Hematopoietic multipotent progenitor cell treated with erythropoietin and hydrocortisone succinate and interleukin-3 and kit ligand, for 8 days (in vitro differentiated cells): ENCODE measurements around the gene GTPBP6.
"Not testable (repeated sequence)": the region's sequence is repeated elsewhere in the genome, so short reads cannot be mapped to it uniquely, and the experiment has no call there.

ENCODE experiments used
- DNase-seq: peaks from one replicate; pipeline ENCODE4 v3.0.0-alpha.2; 2015

Gene GTPBP6

DNA sequence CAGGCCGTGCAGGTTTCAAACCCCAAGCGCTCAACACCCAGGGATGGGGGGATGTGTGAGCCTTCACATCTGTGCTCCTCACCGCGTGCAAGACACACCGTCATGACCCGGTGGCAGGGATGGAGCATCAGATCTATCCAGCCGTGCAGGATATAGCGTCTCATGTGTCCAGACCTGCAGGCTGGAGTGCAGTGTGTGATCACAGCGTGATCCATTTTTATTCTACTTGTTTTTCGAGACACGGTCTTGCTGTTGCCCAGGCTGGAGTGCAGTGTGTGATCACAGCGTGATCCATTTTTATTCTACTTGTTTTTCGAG is 32.7 kb upstream of the GTPBP6 start:
- DNase-seq = not testable (repeated sequence)

DNA sequence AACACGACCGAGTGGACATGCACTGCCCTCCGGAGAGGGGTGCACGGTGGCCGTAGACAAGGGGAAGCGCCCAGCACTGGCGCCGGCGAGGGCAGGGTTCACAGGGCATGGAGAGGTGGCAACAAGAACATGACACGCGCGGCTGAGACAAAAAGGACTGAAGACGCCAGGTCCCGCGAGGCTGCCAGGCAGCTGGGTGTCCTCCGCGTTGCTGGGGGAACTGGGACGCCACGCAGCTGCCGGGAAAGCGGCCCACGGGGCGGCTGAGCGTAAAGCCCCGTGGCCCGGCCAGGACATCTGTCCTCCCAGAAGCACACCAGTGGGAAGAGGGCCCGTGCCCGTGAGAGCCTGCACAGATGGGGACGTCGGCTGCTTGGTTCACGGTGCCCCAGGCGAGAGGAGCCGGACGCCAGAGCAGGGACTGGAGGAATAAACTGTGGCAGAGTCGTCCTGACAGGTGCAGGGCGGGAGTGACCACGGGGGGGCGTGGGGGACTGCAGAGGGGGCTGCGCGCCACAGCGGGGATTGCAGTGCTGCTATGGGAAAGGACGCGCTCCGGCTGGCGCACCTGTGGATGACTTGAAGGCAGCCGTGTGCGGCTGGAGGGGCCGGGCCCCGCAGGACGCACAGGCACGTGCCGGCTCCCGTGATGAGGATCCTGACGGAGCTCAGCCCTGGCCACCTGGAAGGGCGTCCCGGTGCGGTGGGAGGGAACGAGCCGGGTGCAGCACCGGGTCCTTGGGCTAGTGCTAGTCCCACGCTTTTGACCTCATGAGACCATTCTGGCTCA is 32.1 kb upstream of the GTPBP6 start:
- DNase-seq = no peak

DNA sequence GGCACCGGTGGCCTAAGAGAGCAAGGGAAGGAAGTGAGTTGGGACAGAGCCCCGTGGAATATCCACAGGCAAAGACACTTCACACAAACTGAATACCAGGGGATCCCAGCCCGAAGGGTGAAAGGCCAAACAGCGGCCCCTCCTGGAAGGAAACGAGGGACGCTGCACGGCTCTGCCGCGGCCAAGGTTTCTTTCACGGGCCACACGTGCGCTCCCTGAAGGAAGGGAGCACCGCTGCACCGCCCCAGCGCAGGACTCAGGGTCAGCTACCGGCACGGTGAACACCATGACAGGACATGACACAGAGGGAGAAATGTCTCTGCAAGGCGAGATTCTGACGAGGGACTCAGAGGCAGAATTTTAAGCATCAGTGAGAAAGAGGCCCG is 31.5 kb upstream of the GTPBP6 start:
- DNase-seq = no peak

GRCh38 chrX:349702-350101 is 31.1 kb upstream of the GTPBP6 start:
- DNase-seq = no peak

DNA sequence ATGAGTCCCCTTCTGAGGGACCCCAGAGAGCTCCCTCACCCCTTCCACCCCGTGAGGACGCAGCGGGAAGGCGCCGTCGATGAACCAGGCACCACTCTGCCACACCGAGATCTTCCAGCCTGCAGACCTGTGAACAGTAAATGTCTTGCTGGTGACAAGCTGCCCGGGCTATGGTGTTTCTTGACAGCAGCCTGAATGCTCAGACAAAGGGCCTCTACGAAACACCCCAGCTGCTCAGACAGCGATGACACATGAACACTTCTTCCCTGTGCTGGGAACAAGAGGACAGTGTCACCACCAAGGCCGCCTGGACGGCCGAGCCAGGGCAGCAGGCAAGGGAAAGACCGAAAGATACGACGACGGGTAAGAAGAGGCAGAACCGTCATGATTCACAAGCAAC is 30.6 kb upstream of the GTPBP6 start:
- no peak for DNase-seq

DNA sequence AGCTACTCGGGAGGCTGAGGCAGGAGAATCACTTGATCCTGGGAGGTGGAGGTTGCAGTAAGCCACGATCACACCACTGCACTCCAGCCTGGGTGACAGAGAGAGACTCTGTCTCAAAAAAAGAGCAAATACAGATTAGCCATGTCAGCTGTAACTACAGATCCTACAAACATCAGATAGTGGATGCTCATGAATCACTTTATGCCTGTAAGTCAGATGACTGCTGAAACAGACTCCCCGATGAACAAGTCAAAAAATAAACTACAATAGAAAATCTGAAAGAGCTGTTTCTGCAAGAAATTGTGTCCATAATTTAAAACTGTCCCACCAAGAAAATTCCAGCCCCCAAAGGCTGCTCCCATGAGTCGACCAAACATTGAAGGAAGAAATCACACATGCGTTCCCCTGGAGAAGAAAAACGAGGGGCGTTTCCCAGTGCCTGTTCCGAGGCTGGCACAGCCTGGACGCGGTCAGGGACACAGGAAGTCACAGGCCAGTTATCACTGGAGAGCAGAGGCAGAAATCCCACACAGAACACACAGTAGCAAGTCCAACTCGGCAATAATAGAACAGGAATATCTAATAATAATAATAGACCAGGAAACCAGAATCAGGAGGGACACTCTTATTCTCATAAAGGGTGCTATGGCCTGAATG is 30.0 kb upstream of the GTPBP6 start:
- no peak for DNase-seq

GRCh38 chrX:347351-348117 is 28.9 kb upstream of the GTPBP6 start:
- DNase-seq = no peak

DNA sequence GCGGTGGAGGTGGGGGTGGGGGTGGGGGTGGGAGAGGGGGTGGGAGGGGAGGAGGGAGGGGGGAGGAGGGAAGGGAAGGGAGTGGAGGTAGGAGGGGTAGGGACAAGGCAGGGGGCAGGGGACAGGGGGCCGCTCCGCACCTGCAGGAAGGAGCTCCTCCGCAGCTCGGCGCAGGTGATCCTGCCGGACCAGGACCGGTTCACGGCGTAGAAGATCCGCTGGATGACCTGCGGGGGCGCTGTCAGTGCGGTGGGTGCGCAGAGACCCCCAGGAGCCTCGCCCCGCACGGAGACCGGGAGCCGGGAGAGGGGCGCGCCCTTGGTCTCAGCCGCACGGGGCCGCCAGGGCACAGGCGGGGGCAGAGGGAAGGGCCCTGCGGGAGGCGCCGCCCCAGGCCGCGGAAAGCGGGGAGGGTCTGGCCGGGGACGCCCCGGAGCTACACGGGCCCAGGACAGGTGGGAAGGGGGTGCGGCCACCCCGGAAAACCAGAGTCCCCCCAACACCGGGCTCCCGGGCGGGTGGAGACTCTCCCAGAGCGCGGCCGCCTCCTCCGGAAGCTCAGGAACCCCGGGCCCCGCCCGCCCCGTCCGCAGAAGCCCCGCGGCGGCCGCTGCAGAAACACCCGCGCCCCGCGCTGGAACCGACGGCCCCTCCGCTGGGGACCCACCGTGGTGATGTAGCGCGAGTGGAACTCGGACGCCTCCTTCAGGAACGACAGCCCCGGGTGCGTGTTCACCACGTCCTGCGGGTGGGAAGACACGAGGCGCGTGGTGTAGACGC is 27.6 kb upstream of the GTPBP6 start:
- no peak for DNase-seq

DNA sequence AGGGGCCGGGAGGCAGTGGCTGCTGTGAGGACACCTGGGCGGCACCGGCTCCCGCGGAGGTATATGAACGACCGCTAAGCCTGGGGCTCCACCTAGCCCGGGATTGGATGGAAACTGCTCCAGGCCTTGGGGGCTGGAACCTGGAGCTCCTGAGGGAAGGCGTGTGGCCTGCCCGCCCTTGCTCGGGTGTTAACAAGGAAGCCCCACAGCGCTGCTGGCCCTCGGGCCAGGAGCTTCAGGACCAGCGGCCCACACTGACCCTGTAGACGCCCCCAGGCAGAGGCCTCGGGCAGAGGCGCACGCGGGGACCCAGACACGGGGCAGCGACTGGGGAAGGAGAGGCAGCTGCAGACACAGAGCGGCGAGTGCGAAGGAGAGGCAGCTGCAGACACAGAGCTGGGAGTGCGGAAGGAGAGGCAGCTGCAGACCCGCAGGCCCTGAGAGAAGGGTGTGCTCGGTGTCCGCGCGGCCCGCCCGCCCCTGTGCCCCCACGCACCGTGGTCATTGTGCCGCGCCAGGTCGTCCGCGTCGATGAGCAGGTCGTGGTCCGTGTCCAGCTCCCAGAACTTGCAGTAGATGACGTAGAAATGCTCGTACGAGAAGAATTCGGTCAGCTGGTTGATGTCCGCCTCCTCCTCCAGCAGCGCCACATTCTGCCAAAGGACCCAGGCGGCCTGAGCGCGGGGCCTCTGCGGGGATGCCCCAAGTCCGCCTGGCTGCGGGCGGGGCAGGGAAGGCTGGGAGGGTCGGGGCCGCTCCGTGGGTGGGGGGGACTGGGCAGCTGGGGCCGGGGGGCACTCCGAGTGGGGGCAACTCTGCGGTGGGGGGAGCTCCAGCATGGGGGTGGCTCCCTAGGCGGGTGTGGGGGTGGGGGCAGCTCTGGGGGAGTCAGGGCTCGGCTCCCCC is 26.7 kb upstream of the GTPBP6 start:
- no peak for DNase-seq

GRCh38 chrX:344371-344901 is 25.8 kb upstream of the GTPBP6 start:
- DNase-seq = no peak

GRCh38 chrX:341541-342101 is 23.0 kb upstream of the GTPBP6 start:
- no peak for DNase-seq

- no peak for DNase-seq
Observed at GRCh38 chrX:340641-341423, 22.2 kb upstream of the GTPBP6 start.

- no peak for DNase-seq
Observed at GRCh38 chrX:340121-340520, 21.5 kb upstream of the GTPBP6 start.

GRCh38 chrX:338836-339400 is 20.3 kb upstream of the GTPBP6 start:
- DNase-seq = no peak

DNA sequence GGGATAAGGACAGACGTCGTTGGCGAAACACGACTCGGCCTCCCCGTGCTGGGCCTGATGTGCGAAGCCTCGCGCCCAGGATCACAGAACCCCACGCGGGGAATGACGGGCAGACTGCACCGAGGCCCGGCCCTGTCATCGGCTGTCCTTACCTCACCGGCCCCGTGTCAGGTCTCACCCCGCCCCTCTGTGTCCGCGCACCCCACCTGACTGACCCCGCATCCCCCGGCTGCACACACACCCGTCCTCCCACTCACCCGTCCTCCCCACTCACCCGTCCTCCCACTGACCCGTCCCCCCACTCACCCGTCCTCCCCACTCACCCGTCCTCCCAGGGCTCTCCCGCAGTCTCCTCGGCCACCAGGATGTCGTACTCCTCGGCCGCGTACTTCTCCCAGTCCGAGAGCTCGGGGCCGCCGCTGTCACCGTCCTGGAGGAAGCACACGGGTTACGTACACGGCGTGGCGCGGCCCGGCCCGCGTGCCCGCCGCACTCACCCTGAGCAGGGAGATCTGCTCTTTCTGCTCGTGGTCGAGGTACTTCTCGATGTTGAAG is 19.8 kb upstream of the GTPBP6 start:
- no peak for DNase-seq

DNA sequence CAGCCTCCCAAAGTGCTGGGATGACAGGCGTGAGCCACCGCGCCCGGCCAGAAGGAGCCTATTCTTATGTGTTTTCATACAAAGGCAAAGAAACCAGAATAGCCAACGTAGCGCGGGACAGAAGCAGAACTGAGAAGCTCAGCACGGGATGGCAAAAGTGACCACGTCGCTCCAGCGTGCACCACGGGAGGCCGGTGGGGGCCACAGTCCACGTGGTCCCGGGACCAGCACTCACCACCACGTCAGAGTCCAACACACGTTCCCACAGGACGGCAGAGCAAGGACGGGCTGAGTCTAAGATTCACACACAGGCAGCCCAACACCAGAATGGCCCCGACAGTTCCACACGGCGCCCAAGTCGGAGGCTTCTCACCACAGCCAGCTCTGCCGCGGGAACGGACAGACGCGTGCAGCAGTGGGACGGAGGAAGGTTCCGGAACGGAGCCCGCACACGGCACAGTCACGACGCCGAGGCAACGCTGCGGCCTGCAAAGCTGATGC is 18.8 kb upstream of the GTPBP6 start:
- DNase-seq = no peak

- no peak for DNase-seq
Observed at GRCh38 chrX:336227-336626, 17.6 kb upstream of the GTPBP6 start.

- DNase-seq = no peak
Observed at GRCh38 chrX:335758-336155, 17.2 kb upstream of the GTPBP6 start.

DNA sequence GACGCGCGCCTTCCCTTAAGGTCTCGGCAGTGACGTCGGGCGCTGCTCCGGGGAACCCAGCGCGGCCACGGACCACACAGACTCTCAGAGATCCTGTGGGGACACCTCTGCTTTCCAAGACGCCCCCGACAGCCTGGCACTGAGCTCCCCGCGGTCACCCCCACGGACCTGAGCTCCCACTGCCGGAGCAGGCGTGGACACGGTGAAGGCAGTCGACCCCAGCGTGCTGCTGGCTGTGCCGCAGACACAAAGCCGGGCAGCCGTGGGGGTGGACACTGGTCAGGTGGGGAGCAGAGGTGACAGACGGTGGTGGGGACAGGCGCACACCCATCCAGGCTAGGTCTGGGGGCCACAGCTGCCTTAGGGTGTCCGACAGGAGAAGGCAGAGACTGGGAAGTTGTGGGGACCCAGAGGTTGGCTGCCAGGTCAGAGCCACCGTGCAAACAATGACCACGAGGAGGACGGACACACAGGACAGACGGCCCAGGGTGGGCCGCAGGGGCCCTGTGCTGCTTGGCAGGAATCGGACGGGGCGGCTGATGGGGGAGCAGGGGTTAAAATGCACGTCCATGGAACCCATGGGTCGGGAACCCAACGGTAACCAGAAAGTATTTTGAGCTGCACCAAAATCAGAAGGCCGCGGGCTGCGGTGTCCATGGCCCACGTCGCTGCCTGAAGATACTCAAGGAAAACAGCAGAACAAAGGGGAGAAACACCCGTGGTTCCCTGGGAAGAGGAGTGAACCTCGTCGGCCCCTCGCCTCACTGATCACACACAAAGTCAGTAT is 16.6 kb upstream of the GTPBP6 start:
- DNase-seq = no peak
